ENCODE results near the gene TRMT61A. TPM values are rescaled to one million over a fixed set of nuclear protein-coding genes. Genes with fewer than 3 reads are reported as not detected.

TRMT61A gene
- total RNA-seq, 6 experiments from 2014 or later, result 12.0 to 14.9 (median 13.4) TPM

DNA sequence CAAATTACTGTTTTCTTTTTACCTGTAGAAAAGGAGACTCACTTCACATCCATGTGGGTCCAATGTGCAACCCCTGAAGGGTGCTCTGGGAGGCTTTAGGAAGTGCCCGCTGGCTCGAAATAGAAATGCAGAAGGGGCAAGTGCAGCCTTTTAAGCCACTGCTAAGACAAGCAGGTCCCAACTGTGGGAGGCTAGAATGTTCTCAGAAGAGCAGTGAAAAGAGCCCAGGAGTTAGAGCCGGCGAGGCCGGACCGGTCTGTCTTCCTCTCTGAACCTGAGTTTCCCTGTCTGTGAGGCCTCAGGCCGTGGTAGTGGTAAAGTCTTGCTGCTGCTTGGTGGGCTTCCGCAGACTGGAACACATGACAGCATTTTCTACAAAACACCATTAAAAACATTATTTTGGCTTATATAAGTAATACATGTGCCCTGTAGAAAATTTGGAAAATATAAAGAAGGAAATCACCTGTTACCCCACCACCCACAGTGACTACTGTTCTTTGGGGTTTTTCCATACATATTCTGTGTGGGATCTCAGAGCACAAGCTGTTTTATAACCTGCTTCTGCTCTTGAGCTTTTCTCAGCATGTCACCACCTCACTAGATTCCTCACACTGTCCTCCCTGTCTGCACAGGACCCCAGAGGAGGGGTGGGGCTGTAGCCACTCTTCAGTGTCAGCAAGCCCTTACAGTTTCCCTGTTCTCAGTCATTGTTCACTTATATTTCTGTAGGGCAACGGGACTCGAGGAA lies 12.4 kb upstream of the TRMT61A start:
- Mint-ChIP-seq H3K4me1 (ENCODE audit: low read depth) (peaks cover 27% of the 10 kb centered on the region), H3K27me3 (ENCODE audit: insufficient read depth) (peaks cover 21% of the 10 kb centered on the region), H3K27ac (no peak overlapping the region), H3K9me3 (no peaks in the 10 kb centered on the region), H3K36me3 (ENCODE audit: low read depth) (0 out of 2 replicates have a peak, but pooled peaks cover 5% of the 10 kb centered on the region), H3K4me3 (no peak overlapping the region)
- DNase-seq, result no peak
- TF ChIP-seq, protein P1, sequence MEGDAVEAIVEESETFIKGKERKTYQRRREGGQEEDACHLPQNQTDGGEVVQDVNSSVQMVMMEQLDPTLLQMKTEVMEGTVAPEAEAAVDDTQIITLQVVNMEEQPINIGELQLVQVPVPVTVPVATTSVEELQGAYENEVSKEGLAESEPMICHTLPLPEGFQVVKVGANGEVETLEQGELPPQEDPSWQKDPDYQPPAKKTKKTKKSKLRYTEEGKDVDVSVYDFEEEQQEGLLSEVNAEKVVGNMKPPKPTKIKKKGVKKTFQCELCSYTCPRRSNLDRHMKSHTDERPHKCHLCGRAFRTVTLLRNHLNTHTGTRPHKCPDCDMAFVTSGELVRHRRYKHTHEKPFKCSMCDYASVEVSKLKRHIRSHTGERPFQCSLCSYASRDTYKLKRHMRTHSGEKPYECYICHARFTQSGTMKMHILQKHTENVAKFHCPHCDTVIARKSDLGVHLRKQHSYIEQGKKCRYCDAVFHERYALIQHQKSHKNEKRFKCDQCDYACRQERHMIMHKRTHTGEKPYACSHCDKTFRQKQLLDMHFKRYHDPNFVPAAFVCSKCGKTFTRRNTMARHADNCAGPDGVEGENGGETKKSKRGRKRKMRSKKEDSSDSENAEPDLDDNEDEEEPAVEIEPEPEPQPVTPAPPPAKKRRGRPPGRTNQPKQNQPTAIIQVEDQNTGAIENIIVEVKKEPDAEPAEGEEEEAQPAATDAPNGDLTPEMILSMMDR (IDR thresholded peaks at IDR 0.05), result no peak

DNA sequence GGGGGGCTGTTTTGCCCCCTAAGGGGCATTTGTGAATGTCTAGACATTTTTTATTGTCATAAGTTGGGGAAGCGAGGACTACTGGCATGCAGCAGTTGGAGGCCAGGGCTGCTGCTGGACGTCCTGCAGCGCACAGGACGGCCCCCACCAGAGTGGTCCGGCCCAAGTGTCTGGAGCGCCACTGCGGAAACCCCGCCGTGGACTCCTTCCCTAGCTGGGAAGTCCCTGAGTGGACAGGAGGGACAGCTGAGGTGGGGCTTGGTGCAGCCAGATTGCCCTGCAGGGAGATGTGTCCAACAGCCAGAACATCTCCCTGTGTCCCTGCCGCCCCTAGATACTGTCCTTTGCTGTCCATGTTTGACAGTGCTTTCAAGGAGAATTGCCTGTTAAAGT lies 11.8 kb upstream of the TRMT61A start:
- TF ChIP-seq, protein P1 (IDR thresholded peaks at IDR 0.05), result no peak
- Mint-ChIP-seq H3K9me3 (no peaks in the 10 kb centered on the region), H3K27me3 (ENCODE audit: insufficient read depth) (peaks cover 19% of the 10 kb centered on the region), H3K4me1 (ENCODE audit: low read depth) (peaks cover 27% of the 10 kb centered on the region), H3K4me3 (no peak overlapping the region), H3K36me3 (ENCODE audit: low read depth) (0 out of 2 replicates have a peak, but pooled peaks cover 4% of the 10 kb centered on the region), H3K27ac (no peak overlapping the region)
- no peak for DNase-seq

DNA sequence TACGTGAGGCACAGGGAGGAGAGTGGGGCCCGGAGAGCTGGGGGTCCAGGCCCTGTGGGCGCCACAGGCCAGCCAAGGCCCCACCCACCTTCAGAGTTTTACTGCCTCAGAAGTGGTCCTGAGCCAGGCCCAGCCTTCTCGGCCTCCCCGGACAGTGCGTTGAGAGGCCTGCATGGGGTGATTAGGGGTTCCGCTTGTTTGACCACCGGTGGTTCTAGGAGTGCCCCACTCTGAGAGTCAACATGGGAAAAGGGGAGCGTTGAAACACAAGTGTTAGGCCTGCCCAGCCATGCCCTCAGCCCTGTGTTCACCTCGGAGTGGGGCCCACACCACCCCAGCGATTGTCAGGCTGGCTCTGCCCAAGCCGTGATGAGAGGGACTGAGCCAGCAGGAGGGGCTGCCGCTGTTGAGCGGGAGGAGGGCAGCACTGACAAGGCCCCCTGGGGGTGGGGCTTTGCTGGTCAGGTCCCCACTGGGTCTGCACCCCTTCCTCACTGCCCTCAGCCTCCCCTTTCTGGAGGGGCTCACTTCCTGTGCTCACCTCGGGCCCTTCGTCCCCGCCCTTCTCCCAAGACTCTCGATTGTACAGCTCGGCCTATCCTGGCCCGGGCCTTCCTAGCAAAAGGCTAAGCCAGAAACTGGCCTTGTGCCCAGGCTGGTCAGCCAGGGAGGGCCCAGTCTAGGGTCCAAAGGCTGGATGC lies 11.1 kb upstream of the TRMT61A start:
- peak overlapping the region; percentile 11; the same call in 1 of the 2 replicates for H3K27ac Mint-ChIP-seq
- DNase-seq, result no peak
- no peaks in the 10 kb centered on the region for H3K36me3 Mint-ChIP-seq (ENCODE audit: low read depth)

DNA sequence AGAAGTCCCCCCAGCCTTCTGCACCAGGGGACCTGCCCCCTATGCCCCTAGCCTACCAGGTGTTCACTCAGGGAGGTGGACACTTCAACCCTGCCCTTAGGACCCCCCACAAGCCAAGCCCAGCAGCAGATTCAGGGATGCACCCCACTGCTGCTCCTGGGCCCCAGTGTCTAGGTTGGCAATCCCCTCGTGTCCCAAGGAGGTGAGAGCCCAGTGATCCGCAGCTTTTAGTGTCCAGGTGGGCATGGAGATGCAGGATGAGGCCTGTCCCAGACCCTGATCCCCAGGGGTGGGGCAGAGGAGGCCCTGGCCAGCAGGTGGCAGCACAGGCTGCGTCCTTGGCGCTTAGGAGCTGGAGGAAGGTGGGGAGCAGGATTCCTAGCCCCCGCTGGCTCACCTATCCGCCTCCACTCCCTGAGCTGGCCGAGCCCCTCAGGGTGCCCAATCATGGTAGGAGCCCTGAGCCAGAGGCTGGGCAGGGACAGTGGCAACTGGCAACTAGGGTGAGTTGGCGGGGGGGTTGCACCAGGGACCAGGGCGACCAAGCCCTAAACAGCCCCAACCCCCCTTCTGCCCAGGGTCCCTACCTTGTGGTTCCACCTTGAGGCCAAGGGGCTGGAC lies 10.5 kb upstream of the TRMT61A start:
- Mint-ChIP-seq H3K4me1 (ENCODE audit: low read depth) (peaks cover 27% of the 10 kb centered on the region), H3K4me3 (peak overlapping the region; percentile 62; the same call in 1 of the 2 replicates), H3K9me3 (no peaks in the 10 kb centered on the region), H3K36me3 (ENCODE audit: low read depth) (no peaks in the 10 kb centered on the region), H3K27ac (peak overlapping the region; percentile 84), H3K27me3 (ENCODE audit: insufficient read depth) (peaks cover 15% of the 10 kb centered on the region)
- peak; percentile 36 for DNase-seq
- TF ChIP-seq, protein P1 (IDR thresholded peaks at IDR 0.05), result peak; percentile 96

More for the DNA sequence above, 11.1 kb upstream of the TRMT61A start:
- Mint-ChIP-seq H3K27me3 (ENCODE audit: insufficient read depth) (peaks cover 15% of the 10 kb centered on the region), H3K4me1 (ENCODE audit: low read depth) (peaks cover 27% of the 10 kb centered on the region), H3K9me3 (no peaks in the 10 kb centered on the region), H3K4me3 (no peak overlapping the region)
- TF ChIP-seq, protein P1 (IDR thresholded peaks at IDR 0.05), result no peak

DNA sequence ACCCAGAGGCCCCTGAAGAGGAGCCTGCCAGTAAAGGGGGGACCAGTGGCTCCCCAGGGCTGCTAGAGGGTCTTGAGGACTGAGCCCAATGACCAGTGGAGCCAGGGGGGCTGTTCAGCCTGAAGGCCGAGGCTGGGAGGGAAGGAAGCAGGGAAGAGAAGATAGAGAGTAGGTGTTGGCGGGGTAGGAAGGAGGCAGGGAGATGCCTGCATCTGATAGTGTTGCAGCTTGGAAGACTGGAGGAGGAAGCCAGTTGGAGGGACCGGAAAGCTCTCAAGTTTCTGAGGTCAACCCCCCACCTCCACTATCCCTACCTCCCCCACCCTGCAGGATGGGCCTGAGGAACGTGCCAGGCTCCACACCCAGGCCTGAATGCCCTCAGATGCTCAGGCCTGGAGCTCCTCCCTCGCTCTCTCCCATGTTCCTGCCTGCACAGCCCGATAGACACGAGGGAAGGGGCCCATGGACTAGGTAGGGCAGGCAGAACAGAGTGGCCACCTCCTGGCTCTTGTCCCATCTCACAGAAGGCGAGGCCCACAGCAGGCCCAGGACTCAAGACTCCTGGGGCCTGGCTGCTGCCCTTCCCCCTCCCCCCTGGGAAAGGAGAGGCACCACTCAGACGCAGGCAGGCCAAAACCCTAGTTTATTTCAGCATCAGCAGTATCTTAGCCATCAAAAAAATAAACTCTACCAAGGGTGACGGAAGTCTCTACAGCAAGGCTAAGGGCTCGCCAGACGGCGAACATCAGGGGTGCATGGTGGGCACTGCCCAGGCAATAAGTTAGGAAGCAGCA lies 9.8 kb upstream of the TRMT61A start:
- peaks cover 12% of the 10 kb centered on the region for H3K27me3 Mint-ChIP-seq (ENCODE audit: insufficient read depth)
- no peaks in the 10 kb centered on the region for H3K36me3 Mint-ChIP-seq (ENCODE audit: low read depth)
- TF ChIP-seq, protein P1 (IDR thresholded peaks at IDR 0.05), result no peak
- peak; percentile 37 for DNase-seq
- peak overlapping the region; percentile 62 for H3K4me3 Mint-ChIP-seq
- peaks cover 27% of the 10 kb centered on the region for H3K4me1 Mint-ChIP-seq (ENCODE audit: low read depth)
- peak overlapping the region; percentile 84 for H3K27ac Mint-ChIP-seq
- no peaks in the 10 kb centered on the region for H3K9me3 Mint-ChIP-seq

All from HFFc6 (cell line).